Kidney glomerular epithelial cell (primary cell): ENCODE data around the gene RAI14.
"Not testable (repeated sequence)": the region's sequence is repeated elsewhere in the genome, so short reads cannot be mapped to it uniquely, and the experiment has no call there.

ENCODE experiments used
- DNase-seq: peaks from one replicate; lab custom pipeline; 2025; lab: John Stamatoyannopoulos, UW

Gene RAI14

DNA sequence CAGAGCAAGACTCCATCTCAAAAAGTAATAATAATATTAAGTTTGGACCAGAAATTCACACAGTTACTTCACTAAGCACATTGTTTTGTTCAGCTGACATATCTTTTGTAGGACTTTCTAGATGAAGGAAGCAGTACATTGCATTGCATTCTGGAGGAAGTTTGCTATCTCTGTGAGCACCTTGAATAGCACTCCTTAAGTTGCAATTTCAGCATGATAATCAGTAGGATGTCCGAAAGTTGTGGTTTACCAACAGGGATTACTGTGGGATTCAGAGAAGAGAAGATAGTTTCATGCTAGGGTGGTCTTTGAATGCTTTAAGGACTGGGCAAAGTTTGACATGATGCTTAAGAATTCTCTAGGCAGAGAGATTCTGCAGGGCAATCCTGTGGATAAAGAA is 164.5 kb downstream of the RAI14 start:
- no peak for DNase-seq

GRCh38 chr5:34822956-34823715 is 167.0 kb downstream of the RAI14 start:
- DNase-seq, result no peak

- DNase-seq, result peak; percentile 22
Measured at GRCh38 chr5:34826347-34826746, 170.2 kb downstream of the RAI14 start.

DNA sequence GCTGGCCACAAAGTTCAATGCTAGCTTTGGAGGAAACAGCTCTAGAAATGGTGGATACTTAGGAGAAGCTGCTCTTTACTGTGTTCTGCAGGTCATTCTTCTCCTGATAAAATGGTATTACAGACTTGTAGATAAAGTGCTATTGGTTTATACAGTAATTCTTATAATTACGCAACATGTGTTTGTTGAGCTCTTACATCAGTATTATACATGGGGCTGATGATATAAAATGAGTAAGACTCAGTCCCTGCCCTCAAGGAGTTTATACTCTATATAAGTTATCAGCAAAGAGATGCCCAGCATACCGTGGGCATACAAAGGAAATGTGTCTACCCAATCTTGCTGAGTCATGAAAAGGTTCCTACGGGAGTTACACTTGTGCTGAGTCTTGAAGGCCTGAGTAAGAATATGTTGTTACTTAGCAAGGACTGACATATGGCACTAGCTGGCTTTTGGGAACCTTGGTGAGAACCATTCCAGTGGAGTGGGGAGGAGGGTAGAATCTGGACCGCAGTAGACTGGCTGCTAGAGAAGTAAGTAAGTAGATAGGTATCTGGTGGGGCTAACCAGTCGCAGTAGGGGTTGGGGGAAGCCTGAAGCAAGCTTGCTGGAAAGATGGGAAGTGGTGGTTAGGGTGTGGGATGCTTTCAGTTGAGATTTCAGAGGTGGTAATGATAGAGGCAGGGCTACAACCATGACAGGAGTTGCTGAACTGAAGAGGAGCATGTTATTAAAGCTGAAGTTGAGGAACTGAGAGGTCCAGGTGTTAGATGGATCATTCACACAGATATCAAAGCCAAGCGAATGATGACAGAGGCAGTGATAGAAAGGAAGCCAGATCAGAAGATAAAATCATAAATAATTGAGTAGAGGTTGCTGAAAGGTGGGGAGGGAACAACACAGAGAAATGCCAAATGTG is 171.7 kb downstream of the RAI14 start:
- DNase-seq, result no peak

DNA sequence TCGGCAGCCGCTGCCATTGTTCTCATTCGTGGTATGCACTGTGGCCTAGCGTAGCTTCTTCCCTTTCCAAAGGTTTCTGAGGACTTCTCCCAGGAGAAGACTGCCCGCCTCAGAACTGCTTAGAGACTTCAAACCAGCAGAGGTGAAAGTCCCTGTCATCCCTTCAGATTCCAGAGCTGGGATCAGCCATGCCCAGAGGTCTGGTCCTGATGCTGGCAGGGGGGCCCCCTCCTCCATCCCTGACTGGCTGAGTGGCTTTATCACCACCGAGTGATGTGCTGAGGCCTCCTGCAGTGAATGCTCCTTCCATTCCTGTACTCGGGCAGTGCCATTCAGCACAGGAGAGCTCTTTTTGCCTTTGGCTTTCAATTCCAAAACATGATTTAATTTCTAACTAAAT is 174.7 kb downstream of the RAI14 start:
- not testable (repeated sequence) for DNase-seq

- no peak for DNase-seq
Measured at GRCh38 chr5:34831303-34831702, 175.2 kb downstream of the RAI14 start.

GRCh38 chr5:34832568-34832967 is 176.4 kb downstream of the RAI14 start:
- no peak for DNase-seq

DNA sequence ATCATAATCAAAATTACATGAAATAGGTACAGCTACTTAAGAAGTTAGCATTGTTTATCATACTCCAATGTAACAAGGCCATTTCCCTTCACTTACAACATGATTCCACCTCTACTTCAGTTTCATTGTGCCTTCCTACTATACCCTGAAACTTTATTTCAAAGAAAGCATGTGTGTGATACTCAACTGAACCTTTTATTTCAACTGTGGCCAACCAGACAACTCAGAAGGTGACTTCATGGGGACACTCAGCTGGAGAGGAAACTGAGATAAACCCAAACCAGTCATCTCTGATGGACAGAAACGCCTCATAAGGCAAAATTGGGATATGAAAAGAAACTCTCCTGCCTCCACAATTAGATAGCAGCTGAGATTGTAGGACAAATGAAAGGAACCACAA is 177.0 kb downstream of the RAI14 start:
- no peak for DNase-seq

DNA sequence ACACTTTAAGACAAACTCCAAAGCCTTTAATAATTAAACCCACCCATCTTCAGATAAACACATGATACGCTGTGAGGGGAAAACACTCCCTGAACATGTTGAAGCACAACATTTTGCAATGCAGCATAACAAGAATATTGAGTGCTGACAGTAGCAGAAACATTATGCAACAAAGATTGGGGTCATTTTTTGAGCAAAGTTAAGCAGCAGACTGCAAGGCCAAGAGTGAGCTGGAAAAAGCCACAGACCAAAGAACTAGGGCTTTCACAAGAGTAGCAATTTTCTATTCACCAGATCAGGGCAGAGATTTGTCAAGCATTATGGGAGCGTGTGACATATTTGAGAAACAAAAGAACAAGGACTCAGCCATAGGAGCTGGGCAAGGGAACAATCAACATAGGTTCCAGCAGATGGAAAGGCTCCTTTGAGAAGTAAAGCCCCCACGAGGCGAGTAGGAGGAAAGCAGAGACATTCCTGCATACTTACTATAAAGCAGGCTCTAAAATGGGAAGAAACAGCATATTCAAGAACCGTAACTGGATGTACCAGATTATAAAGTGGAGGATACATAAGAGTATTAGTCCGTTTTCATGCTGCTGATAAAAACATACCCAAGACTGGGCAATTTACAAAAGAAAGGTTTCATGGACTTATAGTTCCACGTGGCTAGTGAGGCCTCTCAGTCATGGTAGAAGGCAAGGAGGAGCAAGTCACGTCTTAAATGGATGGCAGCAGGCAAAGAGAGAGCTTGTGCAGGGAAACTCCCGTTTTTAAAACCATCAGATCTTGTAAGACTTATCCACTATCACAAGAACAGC is 178.1 kb downstream of the RAI14 start:
- DNase-seq, result no peak

DNA sequence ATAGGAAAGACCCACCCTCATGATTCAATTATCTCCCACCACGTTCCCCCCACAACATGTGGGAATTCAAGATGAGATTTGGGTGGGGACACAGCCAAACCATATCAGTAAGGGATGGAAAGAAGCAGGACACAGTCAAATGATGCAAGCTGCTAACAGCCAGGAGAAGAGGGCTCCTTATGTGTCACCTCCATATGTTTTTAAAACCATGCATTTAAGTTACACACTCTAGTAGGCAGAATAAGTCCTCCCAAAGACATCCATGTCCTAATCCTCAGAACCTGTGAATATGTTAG is 178.6 kb downstream of the RAI14 start:
- no peak for DNase-seq

DNA sequence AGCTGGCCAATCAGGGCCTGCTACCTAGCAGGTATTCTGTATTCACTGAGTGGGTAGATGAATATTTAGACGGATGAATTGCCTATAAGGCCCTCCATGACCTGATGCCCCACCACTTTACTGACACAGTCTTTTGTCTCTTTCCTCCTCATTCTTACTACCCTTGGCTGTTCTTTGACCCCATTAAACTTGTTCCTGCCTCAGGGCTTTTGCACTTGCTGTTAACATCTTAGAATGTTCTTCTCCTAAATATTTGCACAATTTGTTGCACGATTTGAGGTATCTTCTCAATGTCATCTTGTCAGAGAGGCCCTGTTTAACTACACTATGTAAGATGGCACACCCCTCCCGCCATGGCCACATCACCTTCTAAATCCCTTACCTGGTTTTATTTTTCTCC is 179.5 kb downstream of the RAI14 start:
- no peak for DNase-seq

- DNase-seq, result peak; percentile 90
Measured at GRCh38 chr5:34838785-34839714, 182.9 kb downstream of the RAI14 start, which contains the start of gene TTC23L. Gene TTC23L (plus strand): TSS chr5:34839164. CDS start chr5:34840672, 1,508 bp downstream.

DNA sequence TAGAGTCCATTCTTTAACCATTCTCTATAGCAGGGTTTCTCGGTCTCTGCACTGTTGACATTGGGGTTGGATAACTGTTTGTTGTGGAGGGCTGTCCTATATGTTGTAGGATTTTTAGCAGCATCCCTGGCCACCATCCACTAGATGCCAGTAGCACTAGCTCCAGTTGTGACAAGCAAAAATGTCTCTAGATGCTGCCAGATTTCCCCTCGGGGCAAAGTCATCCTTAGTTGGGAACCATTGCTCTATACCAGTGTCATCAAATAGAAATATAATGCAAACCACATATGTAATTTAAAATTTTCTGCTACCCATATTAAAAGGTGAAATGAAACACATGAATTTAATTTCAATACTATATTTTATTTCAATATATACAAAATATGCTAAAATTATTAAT is 185.7 kb downstream of the RAI14 start:
- DNase-seq, result no peak

- no peak for DNase-seq
Measured at GRCh38 chr5:34842554-34842953, 186.4 kb downstream of the RAI14 start.

DNA sequence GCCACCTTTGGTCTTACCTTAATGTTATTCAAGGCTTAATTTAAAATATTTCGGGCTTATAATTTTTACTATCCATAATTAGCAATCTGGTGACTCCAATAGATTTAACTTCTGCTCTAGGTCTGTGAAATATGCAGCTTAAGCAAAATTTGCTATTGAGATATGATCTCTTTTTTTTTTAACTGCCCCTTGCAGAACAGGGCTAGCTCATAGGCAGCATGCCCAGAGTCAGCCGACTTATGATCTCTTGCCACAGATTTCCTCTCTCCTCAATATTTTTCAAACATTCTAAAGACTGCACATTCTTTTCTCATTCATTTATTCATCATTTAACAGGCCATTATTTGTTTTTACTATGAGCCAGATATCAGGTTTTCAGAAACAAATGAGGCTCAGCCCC is 187.4 kb downstream of the RAI14 start:
- no peak for DNase-seq

DNA sequence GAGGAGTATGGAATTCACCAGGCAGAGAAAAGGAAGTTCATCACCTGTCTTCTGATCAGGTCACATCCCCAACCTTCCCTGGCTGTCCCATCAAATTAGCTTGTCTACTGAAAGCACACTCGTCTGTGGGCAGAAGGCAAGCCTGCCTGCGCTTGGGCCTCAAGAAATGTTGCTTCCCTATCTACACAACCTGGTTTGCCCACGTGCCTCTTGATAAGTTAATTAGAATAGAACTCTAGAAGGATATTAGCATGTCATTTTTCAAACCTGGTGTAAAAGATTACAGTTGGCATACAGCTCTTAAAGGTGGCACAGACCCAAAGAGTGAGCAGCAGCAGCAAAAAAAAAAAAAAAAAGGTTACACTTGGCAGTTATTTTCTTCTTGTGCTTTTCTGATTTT is 188.0 kb downstream of the RAI14 start:
- DNase-seq, result no peak

- DNase-seq, result no peak
Measured at GRCh38 chr5:34844999-34845398, 188.9 kb downstream of the RAI14 start.

GRCh38 chr5:34847056-34847455 is 190.9 kb downstream of the RAI14 start:
- no peak for DNase-seq

GRCh38 chr5:34847552-34847951 is 191.4 kb downstream of the RAI14 start:
- no peak for DNase-seq

- DNase-seq, result no peak
Measured at GRCh38 chr5:34848230-34848629, 192.1 kb downstream of the RAI14 start.

- no peak for DNase-seq
Measured at GRCh38 chr5:34849253-34849652, 193.1 kb downstream of the RAI14 start.
